RPMI7951 (cell line): ENCODE data around the gene CRB3. TPM values are rescaled to one million over a fixed set of nuclear protein-coding genes. Genes with fewer than 3 reads are reported as not detected.

Experiments used
- DNase-seq: peaks from one replicate; pipeline ENCODE4 v3.0.0-alpha.2; 2012; ENCODE audit warnings: low read depth
- total RNA-seq: library from RNA; depleted of rRNA; stranded (reverse); fragments of >200 nt; shearing (Covaris generic); gene quantifications from 2 replicates; pipeline ENCODE4 v1.2.3, GENCODE V29; 2014

The CRB3 gene
- total RNA-seq, 1 experiment from 2014 or later: not detected

- no peak for DNase-seq
These were observed 2.6 kb downstream of the CRB3 start for GRCh38 chr19:6466526-6467248.

DNA sequence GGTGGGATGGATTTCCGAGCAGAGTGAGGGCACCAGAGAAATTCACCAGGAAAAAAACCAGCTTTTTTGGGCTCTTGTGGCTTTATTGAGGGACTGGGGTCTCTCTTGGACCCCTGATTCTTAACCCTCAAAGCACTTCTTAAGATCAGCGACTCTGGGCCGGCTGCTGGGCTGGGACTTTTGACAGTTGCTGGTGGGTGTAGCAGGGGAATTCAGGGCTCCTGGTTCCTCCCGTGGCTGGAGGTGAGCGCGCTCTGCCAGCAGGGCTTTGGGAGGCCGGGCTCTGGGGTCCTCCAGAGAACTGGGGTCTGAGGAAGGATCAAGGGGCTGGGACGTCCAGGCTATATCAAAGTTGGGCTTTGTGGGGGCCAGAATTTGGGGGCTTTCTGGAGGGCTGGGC, 3.3 kb downstream of the CRB3 start:
- DNase-seq: no peak

DNA sequence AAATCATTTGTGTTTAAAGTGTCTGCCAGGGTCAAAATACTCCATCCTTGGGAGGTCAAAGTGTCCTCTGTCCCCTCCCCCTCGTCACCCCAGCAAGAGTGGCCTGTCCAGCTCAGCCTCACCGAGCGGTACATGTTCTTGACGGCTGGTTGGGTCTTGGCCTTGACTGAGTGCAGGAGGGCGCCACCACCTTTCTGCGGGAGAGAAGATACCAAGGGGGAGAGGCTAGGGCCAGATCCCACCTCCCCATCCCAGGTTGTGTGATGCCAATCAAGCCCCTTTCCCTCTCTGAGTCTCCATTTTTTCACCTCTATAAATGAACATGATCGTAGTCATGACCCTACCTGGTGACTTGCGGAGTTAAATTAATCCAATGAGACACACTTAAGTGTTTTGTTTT, 6.1 kb downstream of the CRB3 start:
- no peak for DNase-seq

DNA sequence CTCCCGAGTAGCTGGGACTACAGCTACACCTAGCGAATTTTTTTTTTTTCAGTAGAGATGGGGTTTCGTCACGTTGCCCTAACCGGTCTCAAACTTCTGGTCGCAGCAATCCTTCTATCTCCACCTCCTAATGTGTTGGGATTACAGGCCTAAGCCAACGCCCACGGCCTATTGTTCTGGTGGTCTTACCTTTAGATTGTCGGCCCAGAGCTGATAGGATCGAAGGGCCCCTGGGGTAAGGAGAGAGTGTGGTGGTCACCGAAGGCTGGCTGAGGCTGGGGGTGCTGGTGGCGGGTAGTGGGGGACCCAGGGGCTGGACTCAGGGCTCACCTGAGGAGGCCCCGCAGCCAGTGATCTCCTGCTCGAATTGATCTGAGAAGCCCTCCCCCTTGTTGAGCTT, 7.0 kb downstream of the CRB3 start:
- DNase-seq: no peak

DNA sequence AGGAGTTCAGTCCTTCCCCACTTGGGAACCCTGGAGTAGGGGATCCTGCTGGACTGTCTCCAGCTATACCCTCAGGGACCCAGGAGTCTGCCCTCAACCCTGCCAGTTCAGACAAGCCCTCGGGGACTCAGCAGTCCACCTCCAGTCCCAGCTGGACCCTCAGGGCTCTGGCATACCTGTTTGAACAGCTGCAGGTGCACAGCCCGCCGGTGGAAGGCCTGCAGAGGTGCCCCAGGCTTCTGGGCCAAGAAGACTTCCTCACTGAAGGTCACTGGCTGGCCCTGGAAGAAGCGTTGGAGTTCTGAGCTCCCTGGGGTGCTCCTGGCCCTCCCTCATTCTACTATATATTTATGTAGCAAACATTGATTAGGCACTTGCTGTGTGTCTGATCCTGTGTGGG, 8.6 kb downstream of the CRB3 start:
- DNase-seq: no peak

DNA sequence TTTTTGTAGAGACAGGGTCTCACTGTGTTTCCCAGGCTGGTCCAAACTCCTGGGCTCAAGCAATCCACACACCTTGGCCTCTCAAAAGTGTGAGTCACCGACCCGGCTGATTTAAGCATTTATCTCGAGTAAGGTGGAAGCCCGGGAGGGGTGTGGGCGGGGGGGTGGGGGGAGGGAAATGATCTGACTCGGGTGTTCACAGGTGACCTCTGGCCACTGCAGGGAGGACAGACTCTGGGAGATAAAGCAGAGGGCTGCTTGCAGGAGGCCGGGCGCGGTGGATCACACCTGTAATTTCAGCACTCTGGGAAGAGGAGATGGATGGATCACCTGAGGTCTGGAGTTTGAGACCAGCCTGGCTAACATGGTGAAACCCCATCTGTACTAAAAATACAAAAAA, 9.6 kb downstream of the CRB3 start:
- DNase-seq: no peak

DNA sequence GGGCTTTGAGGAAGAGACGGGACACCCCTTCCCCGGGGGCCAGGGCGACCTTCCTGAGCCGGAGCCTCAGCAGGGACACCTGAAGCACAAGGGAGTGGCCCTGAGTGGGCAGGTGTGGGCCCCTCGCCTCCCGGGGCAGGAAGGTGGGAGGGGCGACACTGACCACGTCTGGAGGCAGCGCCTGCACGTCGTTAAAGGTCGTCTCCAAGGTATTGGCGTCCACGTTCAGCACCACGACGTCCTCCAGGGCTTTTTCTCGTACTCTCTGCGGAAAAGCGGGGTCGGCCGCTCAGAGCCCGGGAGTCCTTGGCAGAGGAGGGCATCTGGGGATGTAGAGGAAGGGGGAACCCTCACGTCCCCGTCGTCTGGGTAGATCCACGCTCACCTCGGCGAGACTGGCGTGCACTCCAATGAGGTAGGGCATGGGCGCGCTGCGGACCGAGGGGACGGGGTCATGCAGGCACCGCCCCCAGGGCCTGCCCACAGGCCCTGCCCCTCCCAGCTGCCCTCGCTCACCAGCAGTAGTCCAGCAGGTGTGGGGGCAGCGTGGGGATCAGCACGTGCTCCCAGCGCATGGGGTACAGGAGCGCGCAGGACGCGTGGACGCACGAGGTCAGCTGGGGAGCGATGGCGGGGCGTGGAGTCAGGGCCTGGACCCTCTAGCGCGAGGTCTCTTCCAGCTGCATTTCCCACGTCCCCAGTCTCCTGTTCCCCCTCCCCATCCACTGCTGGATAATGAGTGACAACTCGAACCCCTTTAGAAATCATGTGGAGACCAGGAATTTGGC, 11.4 kb downstream of the CRB3 start:
- DNase-seq: no peak

DNA sequence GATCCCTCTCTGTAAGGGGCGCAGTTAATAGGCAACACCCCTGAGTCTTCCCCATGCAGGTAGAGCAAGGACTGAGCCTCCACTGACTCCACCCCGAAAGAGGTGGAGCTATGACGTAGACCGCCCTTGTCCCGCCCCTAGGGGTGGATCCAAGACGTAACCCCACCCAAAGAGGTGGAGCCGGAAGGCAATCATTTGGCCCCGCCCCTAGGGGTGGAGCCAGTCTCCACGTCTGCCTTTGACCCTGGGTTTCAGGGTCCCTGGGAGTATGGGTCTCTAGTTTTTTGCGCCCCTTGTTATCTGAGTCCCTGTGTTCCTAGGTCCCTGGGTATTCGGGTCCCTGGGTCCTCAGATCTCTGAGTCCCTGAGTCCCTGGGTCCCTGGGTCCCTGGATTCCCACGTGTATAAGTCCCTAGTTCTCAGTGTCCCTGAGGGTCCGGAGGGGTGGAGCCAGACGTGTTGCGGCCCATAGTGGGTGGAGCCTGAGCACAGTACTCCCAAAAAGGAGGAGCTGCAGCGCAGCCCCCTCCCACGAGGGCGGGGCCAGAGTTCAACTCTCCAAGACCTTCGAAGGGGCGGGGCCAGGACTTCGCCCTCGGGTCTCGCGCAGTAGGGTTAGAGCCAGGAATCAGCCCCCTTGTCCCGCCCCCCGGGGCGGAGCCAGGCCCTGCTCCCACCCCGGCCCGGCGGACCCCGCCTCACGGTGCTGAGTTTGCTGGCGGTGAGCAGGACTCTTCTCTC, 12.3 kb downstream of the CRB3 start:
- peak; percentile 34 for DNase-seq

- no peak for DNase-seq
These were observed 12.9 kb downstream of the CRB3 start for GRCh38 chr19:6476896-6477431.

- no peak for DNase-seq
These were observed 14.7 kb downstream of the CRB3 start for GRCh38 chr19:6478815-6479214.

- no peak for DNase-seq
These were observed 15.8 kb downstream of the CRB3 start for GRCh38 chr19:6479836-6480398.

DNA sequence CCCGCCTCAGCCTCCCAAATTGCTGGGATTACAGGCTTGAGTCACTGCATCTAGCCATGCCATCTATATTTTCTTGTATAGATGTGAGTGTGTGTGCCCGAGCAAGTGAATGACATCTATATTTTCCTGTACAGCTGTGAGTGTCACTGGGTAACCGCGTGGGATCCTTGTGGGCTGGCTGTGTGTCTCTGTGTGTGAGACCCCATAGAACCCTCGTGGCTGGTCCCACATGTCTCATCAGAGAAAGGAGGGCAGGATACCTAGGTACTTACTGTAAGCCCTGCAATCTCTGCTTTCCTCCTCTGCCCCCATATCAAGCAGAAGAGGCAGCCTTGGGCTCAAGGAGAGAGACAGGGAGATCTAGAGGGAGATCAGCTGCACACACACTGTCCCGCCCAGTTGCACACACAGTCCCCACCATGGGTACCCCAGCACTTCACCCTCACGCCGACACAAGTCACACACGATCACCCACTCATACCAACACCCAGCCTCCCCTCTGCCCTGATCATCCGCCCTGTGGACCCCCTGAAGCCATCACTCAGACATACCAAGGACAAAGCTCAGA, 16.9 kb downstream of the CRB3 start:
- no peak for DNase-seq

DNA sequence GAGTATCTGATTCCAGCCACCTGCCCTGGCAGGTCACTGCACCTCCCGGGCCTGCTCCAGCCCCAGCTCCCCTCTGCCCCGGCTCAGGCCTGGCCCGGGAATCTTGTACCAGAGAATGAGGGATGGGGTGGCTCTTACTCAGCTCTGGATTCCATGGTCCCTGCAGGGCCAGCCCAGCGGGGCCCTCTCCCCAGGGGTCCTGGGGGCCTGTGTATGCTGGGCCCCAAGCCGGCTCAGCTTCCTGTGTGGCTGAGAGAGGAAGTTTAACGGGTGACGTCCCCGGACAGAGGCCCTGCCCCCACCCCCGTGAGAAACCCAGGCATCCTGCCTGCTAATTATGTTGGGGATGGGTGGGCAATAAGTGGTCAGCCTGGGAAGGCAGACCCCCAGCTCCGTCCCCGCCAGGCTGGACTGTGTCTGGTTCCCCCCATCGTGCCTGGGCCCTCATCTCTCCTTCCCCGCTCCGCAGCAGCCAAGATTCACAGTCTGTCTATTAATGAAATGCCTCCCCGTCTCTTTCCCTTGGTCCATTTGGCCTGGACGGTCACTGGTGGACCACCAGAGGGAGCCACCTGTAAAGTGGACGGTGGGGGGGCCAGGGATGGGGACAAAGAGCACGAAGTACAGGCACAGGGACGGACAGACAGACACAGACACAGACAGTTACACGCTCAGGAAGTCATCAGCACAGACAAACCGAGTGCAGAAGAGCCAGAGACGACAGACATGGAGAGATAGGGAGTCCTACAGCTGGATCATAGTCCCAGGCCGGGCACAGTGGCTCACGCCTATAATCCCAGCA, 17.7 kb downstream of the CRB3 start, which contains the start of gene DENND1C:
DENND1C (minus strand) TSS at position 247 of the 802 bp plus-strand sequence; CDS start at position 155, 92 bp downstream.
- no peak for DNase-seq

DNA sequence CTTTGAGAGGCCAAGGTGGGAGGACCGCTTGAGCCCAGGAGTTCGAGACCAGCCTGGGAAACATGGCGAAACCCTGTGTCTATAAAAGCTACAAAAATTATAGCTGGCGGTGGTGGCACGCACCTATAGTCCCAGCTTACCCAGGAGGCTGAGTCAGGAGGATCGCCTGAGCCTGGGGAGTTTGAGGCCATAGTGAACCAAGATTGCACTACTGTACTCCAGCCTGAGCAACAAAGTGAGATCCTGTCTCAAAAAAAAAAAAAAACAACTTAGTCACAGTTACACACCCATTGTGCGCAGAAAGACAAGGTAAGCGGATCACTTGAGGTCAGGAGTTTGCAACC, 18.2 kb downstream of the CRB3 start:
- no peak for DNase-seq

- DNase-seq: no peak
These were observed 19.2 kb downstream of the CRB3 start for GRCh38 chr19:6483235-6483634.

DNA sequence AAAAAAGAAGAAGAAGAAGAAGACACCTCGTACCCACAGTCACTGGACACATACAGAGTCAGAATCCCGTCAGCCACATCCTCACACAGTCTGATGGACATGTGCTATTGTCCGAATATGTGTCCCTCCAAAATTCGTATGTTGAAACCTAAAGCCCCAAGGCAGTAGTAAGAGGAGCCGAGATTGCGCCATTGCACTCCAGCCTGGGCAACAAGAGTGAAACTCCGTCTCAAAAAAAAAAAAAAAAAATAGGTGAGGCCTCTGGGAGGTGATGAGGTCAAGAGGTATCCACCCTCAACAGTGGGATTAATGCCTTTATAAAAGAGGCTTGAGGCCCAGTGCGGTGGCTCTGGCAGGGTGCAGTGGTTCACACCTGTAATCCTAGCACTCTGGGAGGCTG, 20.2 kb downstream of the CRB3 start:
- no peak for DNase-seq

- no peak for DNase-seq
These were observed 20.8 kb downstream of the CRB3 start for GRCh38 chr19:6484831-6485230.

DNA sequence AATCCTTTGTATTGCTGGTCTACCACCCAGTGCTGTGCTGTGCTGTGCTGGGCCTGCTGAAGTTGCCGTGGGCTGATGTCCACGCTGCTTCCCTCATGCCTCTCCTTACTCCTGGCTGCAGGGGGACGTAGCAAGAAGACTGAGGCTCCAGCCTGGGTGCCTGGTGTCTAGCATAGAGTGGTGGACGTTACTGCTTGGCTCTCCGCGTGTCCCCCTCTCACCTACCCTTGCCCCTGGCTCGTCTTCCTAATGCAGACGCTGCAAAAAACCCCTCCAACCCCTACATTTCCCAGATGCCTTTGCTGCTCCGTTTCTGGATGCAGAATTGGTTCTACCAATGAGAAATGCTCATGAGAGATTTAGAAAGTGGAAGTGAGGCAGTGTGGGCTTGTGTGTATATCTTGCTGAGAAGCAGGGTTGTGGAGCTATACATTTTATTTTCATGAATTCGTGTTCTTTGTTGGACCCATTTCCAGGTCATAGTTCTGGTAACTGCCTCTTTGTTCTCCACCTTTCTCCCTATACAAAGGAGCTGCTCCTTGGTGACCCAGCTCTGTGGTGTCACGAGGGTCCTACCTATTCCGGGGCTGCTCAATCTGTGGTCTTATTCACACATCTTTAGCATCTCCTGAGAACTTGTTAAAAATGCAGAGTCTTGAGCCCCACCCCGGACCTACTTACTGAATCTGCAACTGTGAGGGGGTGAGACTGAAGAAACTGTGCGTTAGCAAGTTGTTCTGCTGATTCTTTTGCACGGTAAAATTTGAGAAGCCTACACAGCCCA, 25.4 kb downstream of the CRB3 start:
- no peak for DNase-seq

GRCh38 chr19:6490134-6490533, 26.1 kb downstream of the CRB3 start:
- no peak for DNase-seq
